CD14-positive monocyte (primary cell): ENCODE results near the gene BUB1. TPM values are rescaled to one million over a fixed set of nuclear protein-coding genes. Genes with fewer than 3 reads are reported as not detected.
"Not testable (repeated sequence)": the region's sequence is repeated elsewhere in the genome, so short reads cannot be mapped to it uniquely, and the experiment has no call there.

Source experiments
- DNase-seq, 3 donors: peaks; one replicate each; pipeline ENCODE4 v3.0.0-alpha.2; 2011 to 2022
- H2AFZ ChIP-seq: 2 replicates; pipeline ENCODE4 v1.6.0; 2012; ENCODE audit warnings: mild to moderate bottlenecking, low read depth, low read length, inconsistent platforms; ENCODE audit not compliant: insufficient read depth, poor library complexity, severe bottlenecking
- H3K27ac ChIP-seq, 2 donors: 1 replicate in 1 of 2; 2 replicates in 1 of 2; pipeline ENCODE4 v1.5.1; 2012 to 2013; ENCODE audit warnings: low read length in 2 of 2, control low read depth in 1 of 2, inconsistent platforms in 1 of 2, low read depth in 1 of 2, mild to moderate bottlenecking in 1 of 2
- H3K27me3 ChIP-seq, 2 donors: one replicate each; pipeline versions ENCODE4 v1.6.0 to v1.6.1; 2011 to 2013; ENCODE audit warnings: low read length in 2 of 2; ENCODE audit not compliant: control insufficient read depth in 2 of 2, insufficient read depth in 2 of 2
- H3K36me3 ChIP-seq, 2 donors: replicated peaks in 1 of 2; 1 replicate in 1 of 2; 2 replicates in 1 of 2; pipeline versions ENCODE4 v1.5.1 to v1.6.1; 2012 to 2013; ENCODE audit warnings: low read length in 2 of 2, control low read depth in 1 of 2, inconsistent platforms in 1 of 2, mild to moderate bottlenecking in 1 of 2; ENCODE audit not compliant: insufficient read depth in 2 of 2, control insufficient read depth in 1 of 2
- H3K4me1 ChIP-seq, 2 donors: 1 replicate in 1 of 2; 2 replicates in 1 of 2; pipeline versions ENCODE4 v1.5.1 to v1.6.1; 2012 to 2013; ENCODE audit warnings: low read length in 2 of 2, control low read depth in 1 of 2, inconsistent platforms in 1 of 2, mild to moderate bottlenecking in 1 of 2, moderate library complexity in 1 of 2; ENCODE audit not compliant: insufficient read depth in 2 of 2, control insufficient read depth in 1 of 2
- H3K4me2 ChIP-seq: replicated peaks from 2 replicates; pipeline ENCODE3; 2012; ENCODE audit warnings: low read length, moderate library complexity, mild to moderate bottlenecking; ENCODE audit not compliant: poor library complexity, severe bottlenecking; ENCODE audit errors: extremely low read depth
- H3K4me3 ChIP-seq, 3 experiments: fragments of 200-600 bp in 1 of 3; sonication (generic) in 1 of 3; replicated peaks in 1 of 3; 1 replicate in 2 of 3; 2 replicates in 1 of 3; pipeline ENCODE4 v1.5.1; 2011 to 2013; ENCODE audit warnings: low read length in 3 of 3, mild to moderate bottlenecking in 3 of 3, control low read depth in 2 of 3, low read depth in 2 of 3, inconsistent platforms in 1 of 3, moderate library complexity in 1 of 3
- H3K79me2 ChIP-seq: 2 replicates; pipeline ENCODE4 v1.6.0; 2012; ENCODE audit warnings: mild to moderate bottlenecking, control low read depth, inconsistent platforms, low read length, moderate library complexity; ENCODE audit not compliant: insufficient read depth
- H3K9ac ChIP-seq: 2 replicates; pipeline ENCODE4 v1.6.0; 2017; ENCODE audit warnings: low read length, mild to moderate bottlenecking; ENCODE audit not compliant: insufficient read depth, poor library complexity, severe bottlenecking
- H3K9me3 ChIP-seq, 2 donors: replicated peaks in 1 of 2; 1 replicate in 1 of 2; 2 replicates in 1 of 2; pipeline versions ENCODE4 v1.5.1 to v1.6.1; 2012 to 2013; ENCODE audit warnings: low read length in 2 of 2, control low read depth in 1 of 2; ENCODE audit not compliant: control insufficient read depth in 1 of 2, insufficient read depth in 1 of 2
- H4K20me1 ChIP-seq: 2 replicates; pipeline ENCODE4 v1.6.0; 2012; ENCODE audit warnings: mild to moderate bottlenecking, low read length, control low read depth, moderate library complexity; ENCODE audit not compliant: insufficient read depth
- H3K27ac Mint-ChIP-seq, 7 donors: one replicate each; pipeline ENCODE4 v1.8.0; 2020; ENCODE audit warnings: mild to moderate bottlenecking in 7 of 7, mixed read lengths in 7 of 7, moderate library complexity in 6 of 7, inconsistent platforms in 2 of 7
- H3K27me3 Mint-ChIP-seq, 3 donors: one replicate each; pipeline ENCODE4 v1.8.0; 2021 to 2022; ENCODE audit warnings: low read depth in 3 of 3, mild to moderate bottlenecking in 3 of 3, mixed read lengths in 3 of 3, moderate library complexity in 3 of 3, inconsistent platforms in 1 of 3
- H3K36me3 Mint-ChIP-seq, 2 donors: one replicate each; pipeline ENCODE4 v1.8.0; 2020; ENCODE audit warnings: mixed read lengths in 2 of 2, inconsistent platforms in 1 of 2, mild to moderate bottlenecking in 1 of 2
- H3K4me1 Mint-ChIP-seq: one replicate; pipeline ENCODE4 v1.8.0; 2020; ENCODE audit warnings: mild to moderate bottlenecking, mixed read lengths
- H3K4me3 Mint-ChIP-seq, 2 donors: one replicate each; pipeline ENCODE4 v1.8.0; 2020; ENCODE audit warnings: mild to moderate bottlenecking in 2 of 2, mixed read lengths in 2 of 2, moderate library complexity in 1 of 2
- H3K9me3 Mint-ChIP-seq, 7 donors: one replicate each; pipeline ENCODE4 v1.8.0; 2020 to 2022; ENCODE audit warnings: mixed read lengths in 7 of 7, mild to moderate bottlenecking in 6 of 7, moderate library complexity in 6 of 7, inconsistent platforms in 2 of 7
- CTCF ChIP-seq: fragments of 200-600 bp; IDR thresholded peaks from one replicate; pipeline ENCODE4 v1.8.0; 2022; ENCODE audit warnings: antibody characterized with exemption, mild to moderate bottlenecking
- WGBS: methylation state at CpG from one replicate; pipeline ENCODE4 v1.1.5; 2013; ENCODE audit warnings: missing lambda C conversion rate; ENCODE audit not compliant: insufficient coverage; 5-methylcytosine and 5-hydroxymethylcytosine counted together
- intact Hi-C, 2 donors: fragments of 100-400 bp; cut with micrococcal nuclease; formaldehyde crosslinking; loops; one replicate each; pipeline versions ENCODE4 v1.15.0 to v1.15.1; 2023
- polyA plus RNA-seq, 3 donors: library from polyadenylated mRNA; depleted of rRNA in 1 of 3; unstranded in 2 of 3; stranded (reverse) in 1 of 3; fragments of 300-500 nt in 2 of 3; fragments of >200 nt in 1 of 3; fragmentation: Illumina TruSeq in 2 of 3; gene quantifications; 1 replicate in 2 of 3; 2 replicates in 1 of 3; pipeline ENCODE4 v1.2.3, GENCODE V29; 2012 to 2021

The BUB1 gene
- polyA plus RNA-seq, 3 donors, result 0.11 to 0.30 (median 0.24) TPM

DNA sequence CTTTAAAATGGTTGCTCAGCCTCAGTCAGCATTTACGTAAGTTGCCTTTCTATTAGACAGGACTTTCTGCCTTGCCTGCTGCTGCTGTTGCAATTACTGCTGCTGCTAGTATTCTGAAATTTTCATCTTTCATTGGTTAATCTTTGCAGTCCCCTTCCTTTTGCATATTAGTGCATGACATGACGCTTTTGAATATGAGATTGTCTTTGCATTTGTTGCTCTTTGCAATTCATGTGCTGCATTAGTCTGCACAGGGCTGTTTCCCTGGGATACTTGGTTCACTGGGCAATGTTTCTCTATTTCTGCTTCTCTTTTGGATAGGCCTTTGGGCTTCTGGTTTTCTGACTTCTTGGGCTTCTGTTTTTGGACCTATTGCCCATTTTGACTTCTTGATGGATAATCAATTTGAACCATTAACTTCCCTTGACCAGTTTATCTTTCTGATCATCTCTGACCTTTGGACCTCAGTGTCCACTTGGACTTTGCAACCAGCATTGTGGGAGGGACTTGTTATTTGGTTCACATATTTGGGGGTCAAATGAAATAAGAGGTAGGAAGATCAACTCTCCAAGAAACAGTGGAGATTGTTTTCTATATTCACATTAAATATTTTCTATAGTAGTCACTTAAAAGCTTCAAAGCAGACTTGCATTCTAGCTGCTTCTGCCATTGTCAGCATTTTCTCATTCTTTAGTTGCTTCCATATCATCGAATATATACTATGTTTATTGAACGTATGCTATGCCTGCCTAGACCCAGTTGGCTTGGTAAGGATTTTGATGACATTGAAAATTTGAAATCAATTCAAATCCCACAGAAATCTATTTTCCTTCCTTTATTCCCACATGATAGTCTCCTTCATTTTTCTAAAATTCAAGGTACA is 12.5 kb upstream of the BUB1 start:
- Histone ChIP-seq H3K4me1 (peaks cover 12 to 15% of the 10 kb centered on the region in 2 donors), H3K27ac (no peak overlapping the region), H3K36me3 (no peaks in the 10 kb centered on the region), H2AFZ (no peak overlapping the region), H4K20me1 (no peaks in the 10 kb centered on the region), H3K4me2 (no peak overlapping the region), H3K9ac (no peak overlapping the region), H3K4me3 (no peak overlapping the region), H3K27me3 (no peaks in the 10 kb centered on the region), H3K9me3 (peaks cover 12 to 17% of the 10 kb centered on the region in 2 donors), H3K79me2 (no peaks in the 10 kb centered on the region)
- peaks cover 5 to 23% (median 18%) of the 10 kb centered on the region in 7 donors for H3K9me3 Mint-ChIP-seq
- intact Hi-C loops, result no loop called here
- H3K27me3 Mint-ChIP-seq, result peaks cover 0 to 3% (median 2%) of the 10 kb centered on the region in 3 donors
- 90% methylated on average over 2 of the region's 4 CpGs for WGBS
- no peak for DNase-seq
- no peaks in the 10 kb centered on the region for H3K36me3 Mint-ChIP-seq
- no peak overlapping the region for H3K4me3 Mint-ChIP-seq
- peaks cover 14% of the 10 kb centered on the region for H3K4me1 Mint-ChIP-seq
- TF ChIP-seq CTCF, result no peak
- H3K27ac Mint-ChIP-seq, result no peak overlapping the region

DNA sequence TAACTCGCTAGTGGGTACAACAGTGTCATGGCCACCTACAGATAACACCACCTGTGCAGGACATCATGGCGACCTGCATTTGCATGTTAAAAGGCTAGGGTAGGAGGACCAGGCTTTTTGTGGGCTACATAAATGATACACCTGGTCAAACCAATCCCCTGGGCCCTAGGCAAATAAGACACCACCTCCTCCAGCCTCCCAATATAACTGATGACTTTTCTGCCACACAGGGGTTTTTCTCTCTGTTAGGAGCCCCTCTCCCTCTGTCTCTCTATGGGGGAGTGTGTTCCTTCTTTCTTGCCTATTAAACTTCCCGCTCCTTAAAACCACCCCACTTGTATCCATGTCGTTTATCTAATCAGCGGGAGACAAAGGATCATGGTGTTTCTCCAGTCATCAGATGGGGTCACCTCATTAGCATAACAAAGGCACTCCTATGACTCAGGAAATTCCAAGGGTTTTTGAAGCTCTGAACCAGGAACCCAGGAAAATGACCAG is 10.8 kb upstream of the BUB1 start:
- TF ChIP-seq CTCF, result no peak
- no peaks in the 10 kb centered on the region for H3K27me3 ChIP-seq
- DNase-seq, result no peak
- 72% methylated on average over 3 of the region's 5 CpGs for WGBS
- no peak overlapping the region for H3K4me2 ChIP-seq
- intact Hi-C loops, result no loop called here
- Mint-ChIP-seq H3K27me3 (peaks cover 0 to 3% (median 2%) of the 10 kb centered on the region in 3 donors), H3K4me3 (no peak overlapping the region), H3K9me3 (peaks cover 5 to 23% (median 18%) of the 10 kb centered on the region in 7 donors), H3K4me1 (no peaks in the 10 kb centered on the region), H3K36me3 (no peaks in the 10 kb centered on the region), H3K27ac (no peak overlapping the region)
- H3K36me3 ChIP-seq, result no peaks in the 10 kb centered on the region
- peaks cover 12 to 17% of the 10 kb centered on the region in 2 donors for H3K9me3 ChIP-seq
- H4K20me1 ChIP-seq, result no peaks in the 10 kb centered on the region
- H3K27ac ChIP-seq, result no peak overlapping the region
- no peaks in the 10 kb centered on the region for H3K79me2 ChIP-seq
- H3K4me3 ChIP-seq, result no peak overlapping the region
- no peak overlapping the region for H3K9ac ChIP-seq
- no peak overlapping the region for H2AFZ ChIP-seq
- no peaks in the 10 kb centered on the region for H3K4me1 ChIP-seq

GRCh38 chr2:110687775-110688484 is 10.1 kb upstream of the BUB1 start:
- H3K27me3 ChIP-seq, H3K79me2 ChIP-seq, H3K4me1 ChIP-seq, H2AFZ ChIP-seq, H3K36me3 ChIP-seq, H3K4me1 Mint-ChIP-seq, DNase-seq, H3K4me2 ChIP-seq, H3K4me3 Mint-ChIP-seq, H3K9ac ChIP-seq, H3K27ac Mint-ChIP-seq, H3K27ac ChIP-seq, H3K4me3 ChIP-seq, H4K20me1 ChIP-seq, H3K27me3 Mint-ChIP-seq, H3K36me3 Mint-ChIP-seq, intact Hi-C loops: not testable (repeated sequence)
- peaks cover 5 to 23% (median 18%) of the 10 kb centered on the region in 7 donors for H3K9me3 Mint-ChIP-seq
- H3K9me3 ChIP-seq, result peaks cover 12 to 17% of the 10 kb centered on the region in 2 donors
- no CpG with 5 or more reads among the region's 9 CpGs for WGBS
